Ascending aorta (tissue), 2 donors: ENCODE results near the gene DNAJC11. TPM values are rescaled to one million over a fixed set of nuclear protein-coding genes. Genes with fewer than 3 reads are reported as not detected.

ENCODE experiments used
- DNase-seq, 2 donors: peaks; one replicate each; pipeline ENCODE4 v3.0.0-alpha.2; 2019; ENCODE audit warnings: low spot score in 2 of 2
- H3K27ac ChIP-seq, 2 donors: fragments of 200-600 bp; sonication (generic); one replicate each; pipeline ENCODE4 v1.5.1; 2016 to 2017; ENCODE audit warnings: mild to moderate bottlenecking in 1 of 2
- H3K27me3 ChIP-seq: fragments of 200-600 bp; sonication (generic); one replicate; pipeline ENCODE4 v1.5.1; 2017
- H3K36me3 ChIP-seq, 2 donors: fragments of 200-600 bp; sonication (generic); one replicate each; pipeline ENCODE4 v1.5.1; 2016
- H3K4me1 ChIP-seq, 2 donors: fragments of 200-600 bp; sonication (generic); one replicate each; pipeline ENCODE4 v1.5.1; 2016 to 2017; ENCODE audit warnings: mild to moderate bottlenecking in 1 of 2
- H3K4me3 ChIP-seq, 2 donors: fragments of 200-600 bp; sonication (generic); one replicate each; pipeline ENCODE4 v1.5.1; 2016 to 2017; ENCODE audit warnings: mild to moderate bottlenecking in 1 of 2
- H3K9me3 ChIP-seq, 2 donors: fragments of 200-600 bp; sonication (generic); one replicate each; pipeline ENCODE4 v1.5.1; 2016
- CTCF ChIP-seq, 3 experiments: fragments of 200-600 bp in 2 of 3; fragments of 450-650 bp in 1 of 3; sonication (generic) in 2 of 3; IDR thresholded peaks; one replicate each; pipeline ENCODE4 v1.5.1; 2016 to 2019; ENCODE audit warnings: antibody characterized with exemption in 3 of 3, mild to moderate bottlenecking in 1 of 3, moderate library complexity in 1 of 3
- intact Hi-C: fragments of 100-400 bp; cut with DNase I; formaldehyde crosslinking; loops from one replicate; pipeline ENCODE4 v1.15.1; 2023
- total RNA-seq: library from RNA; depleted of rRNA; stranded (reverse); fragments of >200 nt; gene quantifications from one replicate; pipeline ENCODE4 v1.1.0, GENCODE V29; 2016

The DNAJC11 gene
- total RNA-seq, 1 donor from 2014 or later: 12.9 TPM

- peaks cover 42 to 78% of the 10 kb centered on the region in 2 donors for H3K36me3 ChIP-seq
- no peak for DNase-seq
- no peaks in the 10 kb centered on the region for H3K27me3 ChIP-seq
- H3K27ac ChIP-seq: peak overlapping the region in 1 of 2 donors; percentile 94
- intact Hi-C loops: no loop called here
- no peak for TF ChIP-seq CTCF (IDR thresholded peaks at IDR 0.05)
- H3K4me3 ChIP-seq: no peak overlapping the region
- no peaks in the 10 kb centered on the region for H3K9me3 ChIP-seq
- H3K4me1 ChIP-seq: peaks cover 2 to 13% of the 10 kb centered on the region in 2 donors
Measured at GRCh38 chr1:6635910-6636760, 65.5 kb downstream of the DNAJC11 start.

- H3K4me3 ChIP-seq: no peak overlapping the region
- no peak for TF ChIP-seq CTCF (IDR thresholded peaks at IDR 0.05)
- no peaks in the 10 kb centered on the region for H3K27me3 ChIP-seq
- DNase-seq: no peak
- H3K36me3 ChIP-seq: peaks cover 42 to 80% of the 10 kb centered on the region in 2 donors
- H3K27ac ChIP-seq: no peak overlapping the region
- intact Hi-C loops: no loop called here
- no peaks in the 10 kb centered on the region for H3K9me3 ChIP-seq
- H3K4me1 ChIP-seq: peaks cover 2 to 13% of the 10 kb centered on the region in 2 donors
Measured at GRCh38 chr1:6635161-6635909, 66.3 kb downstream of the DNAJC11 start.

GRCh38 chr1:6634371-6635052, 67.1 kb downstream of the DNAJC11 start:
- Histone ChIP-seq H3K36me3 (peaks cover 48 to 80% of the 10 kb centered on the region in 2 donors), H3K9me3 (no peaks in the 10 kb centered on the region), H3K27me3 (no peaks in the 10 kb centered on the region), H3K4me3 (no peak overlapping the region), H3K4me1 (peaks cover 2 to 13% of the 10 kb centered on the region in 2 donors), H3K27ac (no peak overlapping the region)
- DNase-seq: no peak
- peak in 2 of 3 experiments; percentile 41 to 42 for TF ChIP-seq CTCF (IDR thresholded peaks at IDR 0.05)
- intact Hi-C loops: no loop called here

- intact Hi-C loops: no loop called here
- peaks cover 0 to 5% of the 10 kb centered on the region in 2 donors for H3K4me1 ChIP-seq
- H3K27me3 ChIP-seq: no peaks in the 10 kb centered on the region
- H3K4me3 ChIP-seq: no peak overlapping the region
- DNase-seq: no peak
- H3K27ac ChIP-seq: no peak overlapping the region
- H3K36me3 ChIP-seq: peaks cover 63 to 84% of the 10 kb centered on the region in 2 donors
- no peak for TF ChIP-seq CTCF (IDR thresholded peaks at IDR 0.05)
- H3K9me3 ChIP-seq: no peaks in the 10 kb centered on the region
Measured at GRCh38 chr1:6632588-6633514, 68.8 kb downstream of the DNAJC11 start.
